ENCODE results near the gene RASL12.
A peak's percentile ranks its signal among the peaks of the same experiment; 100 is the strongest.
"Not testable (repeated sequence)": the region's sequence is repeated elsewhere in the genome, so short reads cannot be mapped to it uniquely, and the experiment has no call there.

RASL12 gene

GRCh38 chr15:65028338-65028737 is 39.5 kb downstream of the RASL12 start:
- peak overlapping the region; percentile 91 for H3K4me3 ChIP-seq (ENCODE audit: low read length)
- no peaks in the 10 kb centered on the region for H3K27me3 ChIP-seq (ENCODE audit: control insufficient read depth, insufficient read depth, low read length)
- peak overlapping the region; percentile 82 for H3K9ac ChIP-seq (ENCODE audit: low read length)
- no peak overlapping the region for H3K27ac ChIP-seq (ENCODE audit: low read length)
- peaks cover 5% of the 10 kb centered on the region for H3K4me1 ChIP-seq (ENCODE audit: control insufficient read depth, low read depth, low read length)
- peaks cover 11% of the 10 kb centered on the region for H3K36me3 ChIP-seq (ENCODE audit: control insufficient read depth, low read depth, low read length)
- H3K9me3 ChIP-seq (ENCODE audit: control insufficient read depth, low read depth, low read length): no peaks in the 10 kb centered on the region

DNA sequence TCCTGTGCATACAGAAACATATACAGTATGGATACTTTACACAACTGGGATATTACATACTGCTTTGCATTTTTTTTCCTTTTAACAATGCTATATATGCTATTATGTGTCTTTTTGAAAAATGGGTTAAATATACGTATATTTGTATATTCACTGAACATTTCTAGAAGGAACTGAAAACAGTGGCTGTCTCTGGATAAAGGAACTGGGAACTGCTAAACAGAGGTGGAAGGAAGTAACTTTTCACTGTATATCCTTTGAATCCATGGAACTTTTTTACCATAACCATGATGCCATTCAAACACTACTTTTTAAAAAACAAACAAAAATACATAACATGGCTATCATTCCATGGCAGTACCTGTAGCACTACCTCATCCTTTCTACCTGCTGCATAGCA is 40.2 kb downstream of the RASL12 start:
- Histone ChIP-seq H3K9me3 (ENCODE audit: control insufficient read depth, low read depth, low read length) (no peaks in the 10 kb centered on the region), H3K4me3 (ENCODE audit: low read length) (no peak overlapping the region), H3K27ac (ENCODE audit: low read length) (no peak overlapping the region), H3K27me3 (ENCODE audit: control insufficient read depth, insufficient read depth, low read length) (no peaks in the 10 kb centered on the region), H3K36me3 (ENCODE audit: control insufficient read depth, low read depth, low read length) (peaks cover 15% of the 10 kb centered on the region), H3K4me1 (ENCODE audit: control insufficient read depth, low read depth, low read length) (peaks cover 5% of the 10 kb centered on the region), H3K9ac (ENCODE audit: low read length) (no peak overlapping the region)

DNA sequence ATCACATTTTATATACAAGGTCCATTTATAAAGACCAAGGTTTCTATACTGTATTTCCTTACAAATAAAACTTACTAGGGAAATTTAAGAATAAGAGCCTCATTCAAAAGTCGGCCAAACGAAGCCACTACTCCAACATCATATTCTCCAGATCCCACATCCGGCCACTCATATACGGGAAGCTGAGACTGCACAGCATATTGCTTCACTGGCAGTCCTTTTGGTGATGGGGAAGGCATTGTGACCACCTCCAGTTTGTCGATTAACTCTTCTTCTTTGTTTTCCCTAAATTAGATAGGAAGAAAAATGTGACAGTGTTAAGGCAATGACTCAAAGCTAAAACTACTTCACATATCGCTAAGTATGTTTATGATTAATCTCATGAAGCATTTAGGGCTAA is 41.0 kb downstream of the RASL12 start:
- peaks cover 15% of the 10 kb centered on the region for H3K36me3 ChIP-seq (ENCODE audit: control insufficient read depth, low read depth, low read length)
- no peaks in the 10 kb centered on the region for H3K27me3 ChIP-seq (ENCODE audit: control insufficient read depth, insufficient read depth, low read length)
- H3K4me1 ChIP-seq (ENCODE audit: control insufficient read depth, low read depth, low read length): peaks cover 5% of the 10 kb centered on the region
- H3K9ac ChIP-seq (ENCODE audit: low read length): no peak overlapping the region
- H3K9me3 ChIP-seq (ENCODE audit: control insufficient read depth, low read depth, low read length): no peaks in the 10 kb centered on the region
- H3K4me3 ChIP-seq (ENCODE audit: low read length): no peak overlapping the region
- H3K27ac ChIP-seq (ENCODE audit: low read length): no peak overlapping the region

GRCh38 chr15:65021488-65021887 is 46.3 kb downstream of the RASL12 start:
- Histone ChIP-seq H3K9me3 (ENCODE audit: control insufficient read depth, low read depth, low read length) (no peaks in the 10 kb centered on the region), H3K36me3 (ENCODE audit: control insufficient read depth, low read depth, low read length) (peaks cover 36% of the 10 kb centered on the region), H3K4me3 (ENCODE audit: low read length) (no peak overlapping the region), H3K4me1 (ENCODE audit: control insufficient read depth, low read depth, low read length) (no peaks in the 10 kb centered on the region), H3K27me3 (ENCODE audit: control insufficient read depth, insufficient read depth, low read length) (no peaks in the 10 kb centered on the region), H3K9ac (ENCODE audit: low read length) (no peak overlapping the region), H3K27ac (ENCODE audit: low read length) (no peak overlapping the region)

GRCh38 chr15:65020419-65020818 is 47.4 kb downstream of the RASL12 start:
- peaks cover 34% of the 10 kb centered on the region for H3K36me3 ChIP-seq (ENCODE audit: control insufficient read depth, low read depth, low read length)
- H3K4me3 ChIP-seq (ENCODE audit: low read length): no peak overlapping the region
- H3K27ac ChIP-seq (ENCODE audit: low read length): no peak overlapping the region
- H3K4me1 ChIP-seq (ENCODE audit: control insufficient read depth, low read depth, low read length): no peaks in the 10 kb centered on the region
- H3K27me3 ChIP-seq (ENCODE audit: control insufficient read depth, insufficient read depth, low read length): no peaks in the 10 kb centered on the region
- no peaks in the 10 kb centered on the region for H3K9me3 ChIP-seq (ENCODE audit: control insufficient read depth, low read depth, low read length)
- H3K9ac ChIP-seq (ENCODE audit: low read length): no peak overlapping the region

DNA sequence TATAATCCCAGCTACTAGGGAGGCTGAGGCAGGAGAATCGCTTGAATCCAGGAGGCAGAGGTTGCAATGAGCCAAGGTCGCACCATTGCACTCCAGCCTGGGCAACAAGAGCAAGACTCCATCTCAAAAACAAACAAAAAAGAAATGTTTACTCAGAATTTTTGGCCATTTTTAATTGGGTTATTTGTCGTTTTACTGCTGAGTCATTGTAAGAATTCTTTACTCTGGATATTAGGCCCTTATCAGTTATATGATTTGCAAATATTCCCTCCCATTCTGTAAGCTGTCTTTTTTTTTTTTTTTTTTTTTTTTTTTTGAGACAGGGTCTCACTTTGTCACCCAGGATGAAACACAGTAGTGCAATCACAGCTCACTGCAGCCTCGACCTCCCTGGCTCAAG is 56.6 kb downstream of the RASL12 start:
- peaks cover 13% of the 10 kb centered on the region for H3K36me3 ChIP-seq (ENCODE audit: control insufficient read depth, low read depth, low read length)
- H3K4me3 ChIP-seq (ENCODE audit: low read length); H3K9ac ChIP-seq (ENCODE audit: low read length); H3K9me3 ChIP-seq (ENCODE audit: control insufficient read depth, low read depth, low read length); H3K4me1 ChIP-seq (ENCODE audit: control insufficient read depth, low read depth, low read length); H3K27me3 ChIP-seq (ENCODE audit: control insufficient read depth, insufficient read depth, low read length); H3K27ac ChIP-seq (ENCODE audit: low read length): not testable (repeated sequence)

DNA sequence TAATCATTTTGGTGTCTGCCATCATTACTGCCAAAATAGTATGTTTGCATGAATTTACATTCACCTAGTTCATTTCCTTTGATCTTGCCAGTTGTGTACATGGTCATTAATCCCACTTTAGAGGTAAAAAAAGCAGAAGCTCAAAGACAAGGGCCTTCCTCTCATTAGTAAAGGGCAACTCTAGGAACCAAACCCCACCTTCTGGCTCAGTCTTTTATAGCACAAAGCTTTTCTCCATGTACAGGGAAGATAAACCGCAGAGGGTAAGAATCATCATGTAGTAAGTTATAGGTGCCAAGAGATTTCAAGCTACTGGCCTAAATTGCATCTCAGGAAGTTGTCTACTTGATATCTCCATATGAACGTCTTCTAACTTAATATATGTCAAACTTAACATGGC is 58.8 kb downstream of the RASL12 start:
- no peaks in the 10 kb centered on the region for H3K27me3 ChIP-seq (ENCODE audit: control insufficient read depth, insufficient read depth, low read length)
- no peak overlapping the region for H3K9ac ChIP-seq (ENCODE audit: low read length)
- peaks cover 3% of the 10 kb centered on the region for H3K36me3 ChIP-seq (ENCODE audit: control insufficient read depth, low read depth, low read length)
- H3K4me1 ChIP-seq (ENCODE audit: control insufficient read depth, low read depth, low read length): no peaks in the 10 kb centered on the region
- no peaks in the 10 kb centered on the region for H3K9me3 ChIP-seq (ENCODE audit: control insufficient read depth, low read depth, low read length)
- H3K4me3 ChIP-seq (ENCODE audit: low read length): no peak overlapping the region
- no peak overlapping the region for H3K27ac ChIP-seq (ENCODE audit: low read length)

- no peaks in the 10 kb centered on the region for H3K27me3 ChIP-seq (ENCODE audit: control insufficient read depth, insufficient read depth, low read length)
Observed at GRCh38 chr15:65006876-65007275, 60.9 kb downstream of the RASL12 start.

DNA sequence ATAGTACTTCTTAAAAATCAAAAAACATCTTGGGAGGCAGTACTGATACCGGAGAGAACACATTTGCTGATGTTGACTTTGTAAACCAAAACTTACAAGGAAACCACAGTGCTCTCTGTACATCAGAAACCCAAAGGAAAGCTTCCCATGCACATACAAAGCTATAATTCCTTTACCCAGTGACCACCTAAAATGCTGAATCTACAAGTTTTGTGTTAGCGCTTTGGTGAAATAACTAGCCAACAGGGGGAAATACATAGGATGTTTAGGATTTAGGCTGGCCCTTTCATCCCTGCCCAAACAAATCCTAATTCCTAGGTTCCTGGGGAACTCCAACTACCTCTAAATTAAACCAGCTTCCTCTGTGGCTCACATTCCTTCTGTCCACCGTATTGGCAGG is 62.8 kb downstream of the RASL12 start:
- no peaks in the 10 kb centered on the region for H3K27me3 ChIP-seq (ENCODE audit: control insufficient read depth, insufficient read depth, low read length)
- H3K4me3 ChIP-seq (ENCODE audit: low read length): no peak overlapping the region
- H3K27ac ChIP-seq (ENCODE audit: low read length): no peak overlapping the region
- H3K36me3 ChIP-seq (ENCODE audit: control insufficient read depth, low read depth, low read length): no peaks in the 10 kb centered on the region
- H3K4me1 ChIP-seq (ENCODE audit: control insufficient read depth, low read depth, low read length): no peaks in the 10 kb centered on the region
- H3K9me3 ChIP-seq (ENCODE audit: control insufficient read depth, low read depth, low read length): no peaks in the 10 kb centered on the region
- no peak overlapping the region for H3K9ac ChIP-seq (ENCODE audit: low read length)

More at GRCh38 chr15:65006876-65007275, 60.9 kb downstream of the RASL12 start:
- Histone ChIP-seq H3K4me1 (ENCODE audit: control insufficient read depth, low read depth, low read length) (no peaks in the 10 kb centered on the region), H3K27ac (ENCODE audit: low read length) (no peak overlapping the region), H3K9me3 (ENCODE audit: control insufficient read depth, low read depth, low read length) (no peaks in the 10 kb centered on the region), H3K36me3 (ENCODE audit: control insufficient read depth, low read depth, low read length) (no peaks in the 10 kb centered on the region), H3K9ac (ENCODE audit: low read length) (no peak overlapping the region), H3K4me3 (ENCODE audit: low read length) (no peak overlapping the region)
